Lung (tissue), 12 donors: ENCODE results near the gene KCNG2. TPM values are rescaled to one million over a fixed set of nuclear protein-coding genes. Genes with fewer than 3 reads are reported as not detected.

ENCODE experiments used
- ATAC-seq: fragments of 200-7000 bp; cut with Tn5 transposase; one replicate; pipeline ENCODE4 v1.9.1; 2020; ENCODE audit warnings: moderate number of reproducible peaks; ENCODE audit not compliant: insufficient read depth, low FRiP score
- DNase-seq, 3 donors: peaks; one replicate each; pipeline ENCODE4 v3.0.0-alpha.2; 2013 to 2017
- H3K27ac ChIP-seq, 2 donors: one replicate each; pipeline ENCODE4 v1.5.1; 2013; ENCODE audit warnings: mild to moderate bottlenecking in 2 of 2, moderate library complexity in 2 of 2, control low read depth in 1 of 2, inconsistent platforms in 1 of 2, low read depth in 1 of 2, low read length in 1 of 2
- H3K27me3 ChIP-seq, 3 donors: one replicate each; pipeline ENCODE4 v1.5.1; 2013; ENCODE audit warnings: low read length in 2 of 3; ENCODE audit not compliant: control insufficient read depth in 3 of 3, insufficient read depth in 3 of 3
- H3K36me3 ChIP-seq, 4 donors: one replicate each; pipeline ENCODE4 v1.5.1; 2013; ENCODE audit warnings: low read length in 4 of 4, mild to moderate bottlenecking in 1 of 4, moderate library complexity in 1 of 4; ENCODE audit not compliant: control insufficient read depth in 4 of 4, insufficient read depth in 4 of 4
- H3K4me1 ChIP-seq, 5 donors: one replicate each; pipeline ENCODE4 v1.5.1; 2013; ENCODE audit warnings: low read length in 5 of 5, mild to moderate bottlenecking in 2 of 5, moderate library complexity in 1 of 5; ENCODE audit not compliant: control insufficient read depth in 5 of 5, insufficient read depth in 5 of 5
- H3K4me3 ChIP-seq: one replicate; pipeline ENCODE4 v1.5.1; 2013; ENCODE audit warnings: mild to moderate bottlenecking, control low read depth, moderate library complexity
- H3K9ac ChIP-seq, 2 donors: one replicate each; pipeline ENCODE4 v1.5.1; 2013; ENCODE audit warnings: low read length in 2 of 2, control low read depth in 1 of 2; ENCODE audit not compliant: insufficient read depth in 1 of 2
- H3K9me3 ChIP-seq, 4 donors: one replicate each; pipeline ENCODE4 v1.5.1; 2013; ENCODE audit warnings: low read length in 3 of 4, mild to moderate bottlenecking in 1 of 4, moderate library complexity in 1 of 4; ENCODE audit not compliant: control insufficient read depth in 4 of 4, insufficient read depth in 3 of 4
- CTCF ChIP-seq: IDR thresholded peaks from 2 replicates; pipeline ENCODE4 v1.5.1; 2012; ENCODE audit warnings: mild to moderate bottlenecking; ENCODE audit errors: control extremely low read depth, extremely low read depth
- WGBS, 2 donors: extraction: QIAGEN DNeasy Blood & Tissue Kit; methylation state at CpG; one replicate each; pipeline ENCODE4 v1.1.7; 2013; 5-methylcytosine and 5-hydroxymethylcytosine counted together
- polyA plus RNA-seq, 2 donors: library from polyadenylated mRNA; stranded (reverse); fragments of 200-250 nt; gene quantifications; one replicate each; pipeline ENCODE4 v1.2.1, GENCODE V29; 2013
- total RNA-seq, 2 donors: library from RNA; depleted of rRNA in 1 of 2; stranded (reverse); fragments of >200 nt in 1 of 2; gene quantifications; one replicate each; pipeline ENCODE4 v1.2.1, GENCODE V29; 2014 to 2021
- donor health status: control.
- donor health status: control.
- donor health status: Bipolar disorder and iron deficiency.
- donor health status: healthy.
- donor health status: DM: yes; HTN: yes; CAD: no.

The KCNG2 gene
- total and polyA plus RNA-seq, 4 donors: 0.16 to 1.8 (median 1.2) TPM

- Histone ChIP-seq H3K36me3 (no peaks in the 10 kb centered on the region), H3K9me3 (peaks cover 0 to 9% (median 0%) of the 10 kb centered on the region in 4 donors), H3K4me3 (no peak overlapping the region), H3K27me3 (peaks cover 15 to 59% (median 45%) of the 10 kb centered on the region in 3 donors), H3K9ac (no peak overlapping the region), H3K27ac (no peak overlapping the region), H3K4me1 (peaks cover 0 to 20% (median 4%) of the 10 kb centered on the region in 5 donors)
- TF ChIP-seq CTCF: no peak
- peak in 2 of 3 donors; percentile 41 to 44 for DNase-seq
- no peak for ATAC-seq
- 36 to 58% methylated on average over 21 of the region's 21 CpGs for WGBS, 2 donors
Measured at GRCh38 chr18:79796531-79797405, 970 bp upstream of the KCNG2 start.

DNA sequence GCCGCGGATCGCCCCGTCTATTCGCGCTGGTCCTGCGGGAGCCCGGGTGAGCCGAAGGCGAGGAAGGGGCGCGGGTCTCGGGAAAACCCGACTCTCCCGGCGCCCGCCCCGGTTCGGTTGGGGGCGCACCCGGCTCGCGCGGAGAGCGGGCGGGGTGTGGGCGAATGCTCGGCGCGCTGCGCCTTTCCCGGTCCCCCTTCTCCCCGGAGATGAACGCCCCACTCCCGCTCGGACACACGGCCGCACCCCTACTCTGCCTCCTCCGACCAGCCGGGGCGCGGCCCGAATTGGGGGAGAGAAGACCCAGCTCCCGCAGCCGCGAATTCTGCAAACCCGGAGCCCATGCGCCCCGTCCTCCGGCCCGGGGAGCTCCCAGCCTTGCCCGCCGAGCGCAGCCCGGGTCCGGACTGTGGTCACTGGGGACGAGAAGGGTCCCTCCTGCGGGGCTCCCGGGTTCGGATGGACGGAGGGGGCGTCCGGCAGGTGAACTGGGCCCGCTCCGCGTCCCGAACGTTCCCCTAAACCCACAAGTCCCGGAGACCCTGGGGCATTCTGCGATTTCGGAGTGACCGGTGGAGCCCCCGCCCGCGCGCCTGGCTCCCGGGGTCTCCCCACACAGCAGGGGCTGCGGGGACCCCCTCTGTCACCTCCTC, 734 bp downstream of the KCNG2 start:
- ATAC-seq: no peak
- H3K4me1 ChIP-seq: peaks cover 0 to 14% (median 4%) of the 10 kb centered on the region in 5 donors
- no peak for DNase-seq
- H3K9me3 ChIP-seq: peaks cover 0 to 8% (median 0%) of the 10 kb centered on the region in 4 donors
- no peaks in the 10 kb centered on the region for H3K36me3 ChIP-seq
- H3K27me3 ChIP-seq: peaks cover 15 to 48% (median 47%) of the 10 kb centered on the region in 3 donors
- peak overlapping the region; percentile 13 for H3K4me3 ChIP-seq
- TF ChIP-seq CTCF: no peak
- no peak overlapping the region for H3K27ac ChIP-seq
- no peak overlapping the region for H3K9ac ChIP-seq
- WGBS, 2 donors: 1 to 2% methylated on average over 49 to 78 of the region's 78 CpGs

- DNase-seq: no peak
- 0 to 2% methylated on average over 14 of the region's 14 CpGs for whole genome bisulfite sequencing, 2 donors
- Histone ChIP-seq H3K9ac (no peak overlapping the region), H3K9me3 (peaks cover 0 to 8% (median 0%) of the 10 kb centered on the region in 4 donors), H3K4me3 (no peak overlapping the region), H3K27ac (no peak overlapping the region), H3K4me1 (peaks cover 0 to 14% (median 4%) of the 10 kb centered on the region in 5 donors), H3K27me3 (peaks cover 15 to 48% (median 46%) of the 10 kb centered on the region in 3 donors), H3K36me3 (no peaks in the 10 kb centered on the region)
- ATAC-seq: no peak
- TF ChIP-seq CTCF: no peak
Measured at GRCh38 chr18:79798999-79799370, 1.2 kb downstream of the KCNG2 start.
